Mesenchymal stem cell (in vitro differentiated cells and primary cell): ENCODE data around the gene R3HDM1.
A peak's percentile ranks its signal among the peaks of the same experiment; 100 is the strongest.

Experiments
- DNase-seq: peaks from one replicate; pipeline ENCODE4 v3.0.0-alpha.2; 2013
- H2AFZ ChIP-seq: one replicate; pipeline ENCODE4 v1.6.1; 2013; ENCODE audit warnings: low read depth, mild to moderate bottlenecking, control low read depth, inconsistent platforms, low read length, moderate library complexity
- H2AK5ac ChIP-seq: 2 replicates; pipeline ENCODE4 v1.6.1; 2013; ENCODE audit warnings: low read length, moderate library complexity, mild to moderate bottlenecking, inconsistent platforms; ENCODE audit not compliant: severe bottlenecking
- H2BK120ac ChIP-seq: one replicate; pipeline ENCODE4 v1.6.1; 2013; ENCODE audit warnings: low read depth, mild to moderate bottlenecking, inconsistent platforms, low read length, moderate library complexity
- H2BK12ac ChIP-seq, 2 experiments: one replicate each; pipeline ENCODE4 v1.6.1; 2013; ENCODE audit warnings: inconsistent platforms in 2 of 2, low read length in 2 of 2, mild to moderate bottlenecking in 2 of 2, moderate library complexity in 2 of 2, control low read depth in 1 of 2
- H2BK15ac ChIP-seq: one replicate; pipeline ENCODE4 v1.6.1; 2013; ENCODE audit warnings: mild to moderate bottlenecking, low read depth, inconsistent platforms; ENCODE audit not compliant: poor library complexity, severe bottlenecking
- H2BK5ac ChIP-seq: 2 replicates; pipeline ENCODE4 v1.6.1; 2013; ENCODE audit warnings: low read depth, mild to moderate bottlenecking, low read length, control low read depth, inconsistent platforms; ENCODE audit not compliant: poor library complexity, severe bottlenecking
- H3K14ac ChIP-seq, 2 experiments: one replicate each; pipeline ENCODE4 v1.6.1; 2013; ENCODE audit warnings: inconsistent platforms in 2 of 2, low read length in 2 of 2, control low read depth in 1 of 2, mild to moderate bottlenecking in 1 of 2, moderate library complexity in 1 of 2
- H3K18ac ChIP-seq, 2 experiments: one replicate each; pipeline ENCODE4 v1.6.1; 2013; ENCODE audit warnings: inconsistent platforms in 2 of 2, low read length in 2 of 2, control low read depth in 1 of 2, low read depth in 1 of 2, mild to moderate bottlenecking in 1 of 2
- H3K23ac ChIP-seq, 2 experiments: one replicate each; pipeline ENCODE4 v1.6.1; 2013; ENCODE audit warnings: inconsistent platforms in 2 of 2, low read length in 2 of 2, mild to moderate bottlenecking in 2 of 2, moderate library complexity in 2 of 2, control low read depth in 1 of 2
- H3K27ac ChIP-seq: 2 replicates; pipeline ENCODE4 v1.5.1; 2013; ENCODE audit warnings: mild to moderate bottlenecking, moderate library complexity, low read length, control low read depth, inconsistent platforms; ENCODE audit not compliant: poor library complexity, severe bottlenecking
- H3K27me3 ChIP-seq, 2 experiments: 2 replicates each; pipeline versions ENCODE4 v1.6.1 to v1.7.0; 2013; ENCODE audit warnings: low read length in 2 of 2, mild to moderate bottlenecking in 2 of 2, moderate library complexity in 2 of 2, control low read depth in 1 of 2, inconsistent platforms in 1 of 2; ENCODE audit not compliant: control insufficient read depth in 1 of 2, insufficient read depth in 1 of 2
- H3K36me3 ChIP-seq, 2 experiments: 2 replicates each; pipeline versions ENCODE4 v1.6.1 to v1.7.0; 2013; ENCODE audit warnings: low read length in 2 of 2, control low read depth in 1 of 2, inconsistent platforms in 1 of 2, low read depth in 1 of 2, mild to moderate bottlenecking in 1 of 2; ENCODE audit not compliant: insufficient read depth in 2 of 2, control insufficient read depth in 1 of 2
- H3K4ac ChIP-seq, 2 experiments: one replicate each; pipeline ENCODE4 v1.6.1; 2013; ENCODE audit warnings: inconsistent platforms in 2 of 2, low read length in 2 of 2, mild to moderate bottlenecking in 2 of 2, moderate library complexity in 2 of 2, control low read depth in 1 of 2, low read depth in 1 of 2
- H3K4me1 ChIP-seq: 2 replicates; pipeline ENCODE4 v1.6.1; 2013; ENCODE audit warnings: low read depth, low read length, control low read depth; ENCODE audit not compliant: control insufficient read depth, insufficient read depth
- H3K4me2 ChIP-seq: 2 replicates; pipeline ENCODE4 v1.6.1; 2013; ENCODE audit warnings: low read length, mild to moderate bottlenecking, inconsistent platforms; ENCODE audit not compliant: poor library complexity, severe bottlenecking
- H3K4me3 ChIP-seq, 2 experiments: 2 replicates each; pipeline versions ENCODE4 v1.5.1 to v1.7.0; 2013; ENCODE audit warnings: low read length in 2 of 2, mild to moderate bottlenecking in 2 of 2, control low read depth in 1 of 2, low read depth in 1 of 2; ENCODE audit not compliant: insufficient read depth in 1 of 2
- H3K79me1 ChIP-seq: replicated peaks from 2 replicates; pipeline ENCODE4 v1.6.1; 2013; ENCODE audit warnings: mild to moderate bottlenecking, control low read depth, low read length, inconsistent platforms; ENCODE audit not compliant: poor library complexity, severe bottlenecking
- H3K9ac ChIP-seq: 2 replicates; pipeline ENCODE4 v1.7.0; 2013; ENCODE audit warnings: mild to moderate bottlenecking, low read length, moderate library complexity
- H3K9me3 ChIP-seq: 2 replicates; pipeline ENCODE4 v1.7.0; 2013; ENCODE audit warnings: mild to moderate bottlenecking, low read length; ENCODE audit not compliant: control insufficient read depth
- H4K8ac ChIP-seq: one replicate; pipeline ENCODE4 v1.6.1; 2013; ENCODE audit warnings: inconsistent platforms, mild to moderate bottlenecking, low read length, moderate library complexity
- H4K91ac ChIP-seq: one replicate; pipeline ENCODE4 v1.6.1; 2013; ENCODE audit warnings: mild to moderate bottlenecking, low read length, inconsistent platforms
- WGBS: methylation state at CpG from one replicate; pipeline ENCODE4 v1.1.7; 2013; ENCODE audit warnings: mixed read lengths; 5-methylcytosine and 5-hydroxymethylcytosine counted together

The R3HDM1 gene

DNA sequence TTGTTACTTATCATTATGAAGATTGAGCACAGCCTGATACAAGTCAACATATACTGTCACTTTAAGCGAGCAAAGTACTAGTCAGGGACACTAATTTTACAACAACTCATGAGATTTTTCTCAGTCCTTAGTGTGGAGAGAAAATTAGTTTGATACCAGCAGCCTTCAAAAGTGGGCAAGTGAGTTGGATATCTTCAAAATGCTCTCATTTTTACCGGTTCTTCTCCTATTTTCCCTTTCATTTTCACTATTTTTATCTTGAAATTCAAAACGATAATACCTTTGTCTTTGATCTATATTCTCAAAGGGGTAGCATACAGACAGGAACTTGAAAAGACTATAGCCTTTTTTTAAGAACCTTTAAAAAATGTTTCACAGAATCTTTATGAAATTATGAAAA lies 158.4 kb downstream of the R3HDM1 start:
- Histone ChIP-seq H2AFZ (no peak overlapping the region), H3K4me1 (no peaks in the 10 kb centered on the region), H3K4me3 (no peak overlapping the region), H2BK15ac (no peak overlapping the region), H2BK12ac (no peak overlapping the region), H3K23ac (no peak overlapping the region), H2BK5ac (no peak overlapping the region), H3K36me3 (peaks cover 3 to 5% of the 10 kb centered on the region in 2 experiments), H3K9me3 (no peaks in the 10 kb centered on the region), H4K91ac (no peak overlapping the region), H2AK5ac (no peak overlapping the region), H3K9ac (no peak overlapping the region), H4K8ac (no peak overlapping the region), H3K79me1 (no peaks in the 10 kb centered on the region), H3K14ac (no peak overlapping the region), H2BK120ac (no peak overlapping the region), H3K27me3 (no peaks in the 10 kb centered on the region), H3K27ac (no peak overlapping the region), H3K4me2 (no peak overlapping the region), H3K18ac (no peak overlapping the region), H3K4ac (no peak overlapping the region)
- WGBS: 100% methylated on average over 1 of the region's 3 CpGs
- no peak for DNase-seq

DNA sequence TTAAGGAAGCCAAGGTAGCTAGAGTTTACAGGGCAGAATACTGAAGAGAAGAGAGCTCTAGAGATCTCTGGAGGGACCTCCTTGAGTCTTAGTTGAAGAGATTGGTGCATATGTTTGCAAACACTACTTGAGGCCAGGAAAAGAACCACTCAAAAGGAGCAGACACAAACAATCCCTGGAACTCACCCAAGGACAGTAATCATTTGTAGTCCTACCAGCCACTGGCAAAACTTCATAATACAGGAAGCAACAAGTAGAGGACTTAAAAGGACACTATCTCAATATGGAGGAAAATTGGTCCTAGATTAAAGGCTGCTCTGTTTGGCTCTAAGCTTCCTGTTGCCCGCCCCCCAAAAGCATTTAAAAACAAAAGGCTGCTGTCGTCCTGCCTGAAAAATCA lies 163.4 kb downstream of the R3HDM1 start:
- H3K9me3 ChIP-seq: no peaks in the 10 kb centered on the region
- no peak overlapping the region for H3K4me2 ChIP-seq
- no peak overlapping the region for H3K23ac ChIP-seq
- no peaks in the 10 kb centered on the region for H3K79me1 ChIP-seq
- H2BK12ac ChIP-seq: no peak overlapping the region
- H3K27me3 ChIP-seq: no peaks in the 10 kb centered on the region
- no peak overlapping the region for H3K4ac ChIP-seq
- no peak overlapping the region for H2BK5ac ChIP-seq
- H4K91ac ChIP-seq: no peak overlapping the region
- H3K9ac ChIP-seq: no peak overlapping the region
- 92% methylated on average over 2 of the region's 2 CpGs for whole genome bisulfite sequencing
- no peak overlapping the region for H4K8ac ChIP-seq
- peak; percentile 39 for DNase-seq
- H2AK5ac ChIP-seq: no peak overlapping the region
- no peaks in the 10 kb centered on the region for H3K4me1 ChIP-seq
- H3K4me3 ChIP-seq: no peak overlapping the region
- no peak overlapping the region for H3K14ac ChIP-seq
- no peak overlapping the region for H2BK15ac ChIP-seq
- no peak overlapping the region for H2BK120ac ChIP-seq
- H2AFZ ChIP-seq: no peak overlapping the region
- peaks cover 0 to 3% of the 10 kb centered on the region in 2 experiments for H3K36me3 ChIP-seq
- no peak overlapping the region for H3K18ac ChIP-seq
- no peak overlapping the region for H3K27ac ChIP-seq

DNA sequence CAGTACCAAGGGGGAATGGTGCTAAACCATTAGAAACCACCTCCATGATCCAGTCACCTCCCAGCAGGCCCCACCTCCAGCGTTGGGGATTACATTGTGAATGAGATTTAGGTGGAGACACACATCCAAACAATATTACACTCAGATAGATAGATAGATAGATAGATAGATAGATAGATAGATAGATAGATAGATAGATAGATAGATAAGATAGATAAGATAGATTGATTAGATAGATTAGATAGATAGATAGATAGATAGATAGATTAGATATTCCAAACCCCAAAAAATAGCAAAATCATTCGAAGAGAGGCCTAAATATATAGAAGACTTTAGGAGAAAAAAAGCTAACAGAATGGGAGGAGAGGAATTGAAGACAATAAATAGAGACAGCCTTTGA lies 167.6 kb downstream of the R3HDM1 start:
- Histone ChIP-seq H4K91ac (no peak overlapping the region), H3K14ac (no peak overlapping the region), H3K4me2 (no peak overlapping the region), H3K4me3 (no peak overlapping the region), H4K8ac (no peak overlapping the region), H3K18ac (no peak overlapping the region), H3K27ac (no peak overlapping the region), H3K23ac (no peak overlapping the region), H3K79me1 (no peaks in the 10 kb centered on the region), H2BK5ac (no peak overlapping the region), H3K27me3 (no peaks in the 10 kb centered on the region), H2AFZ (no peak overlapping the region), H2AK5ac (no peak overlapping the region), H2BK12ac (no peak overlapping the region), H3K9me3 (no peaks in the 10 kb centered on the region), H3K36me3 (no peaks in the 10 kb centered on the region), H2BK15ac (no peak overlapping the region), H2BK120ac (no peak overlapping the region), H3K9ac (no peak overlapping the region), H3K4ac (no peak overlapping the region), H3K4me1 (no peaks in the 10 kb centered on the region)
- 100% methylated on average over 1 of the region's 2 CpGs for WGBS
- no peak for DNase-seq

DNA sequence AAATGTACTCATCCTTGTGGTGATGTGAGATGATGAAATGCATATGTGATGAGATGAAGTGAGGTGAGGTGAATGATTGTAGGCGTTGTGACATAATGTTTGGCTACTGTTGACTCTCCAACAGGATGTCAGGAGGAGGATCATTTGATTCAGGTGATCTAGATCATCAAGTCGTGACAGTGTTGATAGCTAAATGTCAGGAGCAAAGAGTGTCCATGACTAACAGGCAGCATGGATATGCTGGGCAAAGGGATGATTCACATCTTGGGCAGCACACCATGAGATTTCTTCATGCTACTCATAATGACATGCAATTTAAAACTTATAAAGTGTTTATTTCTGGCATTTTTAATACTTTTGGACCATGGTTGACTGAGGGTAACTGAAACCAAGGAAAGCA lies 170.2 kb downstream of the R3HDM1 start:
- H3K27me3 ChIP-seq: no peaks in the 10 kb centered on the region
- H4K8ac ChIP-seq: no peak overlapping the region
- peak; percentile 14 for DNase-seq
- no peak overlapping the region for H2BK120ac ChIP-seq
- 89% methylated on average over 2 of the region's 2 CpGs for WGBS
- H2AK5ac ChIP-seq: no peak overlapping the region
- no peaks in the 10 kb centered on the region for H3K9me3 ChIP-seq
- no peak overlapping the region for H3K18ac ChIP-seq
- H3K4ac ChIP-seq: no peak overlapping the region
- H2AFZ ChIP-seq: no peak overlapping the region
- no peak overlapping the region for H3K4me3 ChIP-seq
- H3K36me3 ChIP-seq: no peaks in the 10 kb centered on the region
- no peak overlapping the region for H2BK15ac ChIP-seq
- no peak overlapping the region for H3K14ac ChIP-seq
- no peak overlapping the region for H3K23ac ChIP-seq
- no peak overlapping the region for H2BK12ac ChIP-seq
- no peak overlapping the region for H3K9ac ChIP-seq
- H3K79me1 ChIP-seq: no peaks in the 10 kb centered on the region
- no peak overlapping the region for H4K91ac ChIP-seq
- H3K27ac ChIP-seq: no peak overlapping the region
- H3K4me2 ChIP-seq: no peak overlapping the region
- H2BK5ac ChIP-seq: no peak overlapping the region
- no peaks in the 10 kb centered on the region for H3K4me1 ChIP-seq
